Caco-2 (cell line): ENCODE results near the gene THBS2. TPM values are rescaled to one million over a fixed set of nuclear protein-coding genes. Genes with fewer than 3 reads are reported as not detected.

Experiments
- BruUV-seq: library from RNA; stranded (reverse); fragments of 400-500 nt; replicated peaks from 2 replicates; lab custom pipeline; 2021; lab: Mats Ljungman, UMichigan
- CTCF ChIA-PET: fragments of 300-600 bp; sonication (Branson Sonifier 250); formaldehyde crosslinking; loops from one replicate; lab custom pipeline; 2022; ENCODE audit warnings: antibody characterized with exemption; lab: Charles Lee
- POLR2A ChIA-PET: fragments of 300-600 bp; sonication (Branson Sonifier 250); formaldehyde crosslinking; loops from one replicate; lab custom pipeline; 2022; ENCODE audit warnings: antibody characterized with exemption; lab: Charles Lee
- DNase-seq, 2 experiments: peaks; one replicate each; pipeline versions ENCODE4 v3.0.0 to v3.0.0-alpha.2; 2020 to 2022
- H3K27me3 ChIP-seq: replicated peaks from 2 replicates; pipeline ENCODE4 v1.6.0; 2011; ENCODE audit warnings: low read length; ENCODE audit not compliant: control insufficient read depth, insufficient read depth
- H3K36me3 ChIP-seq: 2 replicates; pipeline ENCODE4 v1.5.1; 2011; ENCODE audit warnings: low read length; ENCODE audit not compliant: control insufficient read depth, insufficient read depth
- H3K4me1 ChIP-seq: fragments of 250-450 bp; sonication (Bioruptor Pico); 2 replicates; pipeline ENCODE4 v1.5.1; 2020; ENCODE audit warnings: mild to moderate bottlenecking
- H3K4me3 ChIP-seq: 2 replicates; pipeline ENCODE4 v1.5.1; 2011; ENCODE audit warnings: low read depth, mild to moderate bottlenecking, control low read depth, low read length
- H3K9me3 ChIP-seq: fragments of 250-450 bp; sonication (Bioruptor Pico); 2 replicates; pipeline ENCODE4 v1.5.1; 2020; ENCODE audit warnings: mild to moderate bottlenecking, moderate library complexity
- H3K27ac Mint-ChIP-seq: one replicate; pipeline ENCODE4 v1.8.0; 2022; ENCODE audit warnings: mixed read lengths; ENCODE audit not compliant: unreplicated experiment
- H3K27me3 Mint-ChIP-seq: one replicate; pipeline ENCODE4 v1.8.0; 2022; ENCODE audit warnings: mixed read lengths; ENCODE audit not compliant: insufficient read depth, unreplicated experiment
- H3K36me3 Mint-ChIP-seq: one replicate; pipeline ENCODE4 v1.8.0; 2022; ENCODE audit warnings: mild to moderate bottlenecking, mixed read lengths; ENCODE audit not compliant: insufficient read depth, unreplicated experiment
- H3K4me1 Mint-ChIP-seq: one replicate; pipeline ENCODE4 v1.8.0; 2022; ENCODE audit warnings: low read depth, mixed read lengths; ENCODE audit not compliant: unreplicated experiment
- H3K4me3 Mint-ChIP-seq: one replicate; pipeline ENCODE4 v1.8.0; 2022; ENCODE audit warnings: mild to moderate bottlenecking, moderate library complexity, mixed read lengths; ENCODE audit not compliant: unreplicated experiment
- H3K9me3 Mint-ChIP-seq: one replicate; pipeline ENCODE4 v1.8.0; 2022; ENCODE audit warnings: mixed read lengths; ENCODE audit not compliant: unreplicated experiment
- intact Hi-C: fragments of 100-400 bp; cut with micrococcal nuclease; formaldehyde crosslinking; loops from one replicate; pipeline ENCODE4 v1.10.0; 2022; ENCODE audit not compliant: unreplicated experiment
- total RNA-seq: library from RNA; stranded (reverse); gene quantifications from 2 replicates; pipeline ENCODE4 v1.2.3, GENCODE V29; 2022
- TF ChIP-seq, protein P1 (sequence below), 2 experiments: fragments of 200-600 bp in 1 of 2; IDR thresholded peaks; 1 replicate in 1 of 2; 2 replicates in 1 of 2; pipeline versions ENCODE4 v1.5.1 to v1.8.0; 2011 to 2022; ENCODE audit warnings: antibody characterized with exemption in 1 of 2, control low read depth in 1 of 2, inconsistent platforms in 1 of 2, low read depth in 1 of 2, low read length in 1 of 2, mild to moderate bottlenecking in 1 of 2, moderate library complexity in 1 of 2; ENCODE audit not compliant: insufficient read depth in 1 of 2, severe bottlenecking in 1 of 2, unreplicated experiment in 1 of 2

The THBS2 gene
- total RNA-seq, 1 experiment from 2014 or later = 0.07 TPM

DNA sequence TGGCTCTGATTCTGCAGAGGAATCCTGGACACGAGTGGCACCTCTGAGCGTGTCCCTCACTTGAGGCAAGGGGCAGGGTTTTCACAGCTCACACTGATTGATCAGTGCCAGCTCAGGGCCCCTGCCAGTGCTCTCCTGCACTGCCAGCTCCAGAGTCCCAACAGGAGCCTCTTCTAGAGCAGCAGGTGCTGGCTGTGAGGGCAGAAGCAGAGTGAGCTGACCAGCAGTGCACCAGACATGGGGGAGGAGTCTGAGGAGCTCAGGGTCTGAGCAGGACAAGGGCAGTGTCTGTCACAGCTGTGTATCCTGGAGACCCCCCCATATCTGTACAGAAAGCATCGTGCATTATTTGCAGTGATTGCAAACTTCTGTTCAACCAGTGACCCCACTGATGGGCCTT is 31.5 kb upstream of the THBS2 start:
- CTCF ChIA-PET = no interaction called here
- H3K27me3 ChIP-seq = no peaks in the 10 kb centered on the region
- H3K4me3 Mint-ChIP-seq = no peak overlapping the region
- H3K9me3 Mint-ChIP-seq = no peaks in the 10 kb centered on the region
- H3K36me3 ChIP-seq = no peaks in the 10 kb centered on the region
- H3K9me3 ChIP-seq = no peaks in the 10 kb centered on the region
- no peaks in the 10 kb centered on the region for H3K4me1 ChIP-seq
- TF ChIP-seq, protein P1, sequence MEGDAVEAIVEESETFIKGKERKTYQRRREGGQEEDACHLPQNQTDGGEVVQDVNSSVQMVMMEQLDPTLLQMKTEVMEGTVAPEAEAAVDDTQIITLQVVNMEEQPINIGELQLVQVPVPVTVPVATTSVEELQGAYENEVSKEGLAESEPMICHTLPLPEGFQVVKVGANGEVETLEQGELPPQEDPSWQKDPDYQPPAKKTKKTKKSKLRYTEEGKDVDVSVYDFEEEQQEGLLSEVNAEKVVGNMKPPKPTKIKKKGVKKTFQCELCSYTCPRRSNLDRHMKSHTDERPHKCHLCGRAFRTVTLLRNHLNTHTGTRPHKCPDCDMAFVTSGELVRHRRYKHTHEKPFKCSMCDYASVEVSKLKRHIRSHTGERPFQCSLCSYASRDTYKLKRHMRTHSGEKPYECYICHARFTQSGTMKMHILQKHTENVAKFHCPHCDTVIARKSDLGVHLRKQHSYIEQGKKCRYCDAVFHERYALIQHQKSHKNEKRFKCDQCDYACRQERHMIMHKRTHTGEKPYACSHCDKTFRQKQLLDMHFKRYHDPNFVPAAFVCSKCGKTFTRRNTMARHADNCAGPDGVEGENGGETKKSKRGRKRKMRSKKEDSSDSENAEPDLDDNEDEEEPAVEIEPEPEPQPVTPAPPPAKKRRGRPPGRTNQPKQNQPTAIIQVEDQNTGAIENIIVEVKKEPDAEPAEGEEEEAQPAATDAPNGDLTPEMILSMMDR (IDR thresholded peaks at IDR 0.05; ENCODE audit: insufficient read depth in 1 of 2, low read depth in 1 of 2, low read length in 1 of 2, severe bottlenecking in 1 of 2, unreplicated experiment in 1 of 2) = no peak
- no peak overlapping the region for H3K4me3 ChIP-seq
- no peak overlapping the region for H3K27ac Mint-ChIP-seq
- no TSS peak for BruUV-seq
- no peak for DNase-seq
- H3K27me3 Mint-ChIP-seq = no peaks in the 10 kb centered on the region
- H3K36me3 Mint-ChIP-seq = no peaks in the 10 kb centered on the region
- no peaks in the 10 kb centered on the region for H3K4me1 Mint-ChIP-seq
- intact Hi-C loops = no loop called here
- POLR2A ChIA-PET = no interaction called here

DNA sequence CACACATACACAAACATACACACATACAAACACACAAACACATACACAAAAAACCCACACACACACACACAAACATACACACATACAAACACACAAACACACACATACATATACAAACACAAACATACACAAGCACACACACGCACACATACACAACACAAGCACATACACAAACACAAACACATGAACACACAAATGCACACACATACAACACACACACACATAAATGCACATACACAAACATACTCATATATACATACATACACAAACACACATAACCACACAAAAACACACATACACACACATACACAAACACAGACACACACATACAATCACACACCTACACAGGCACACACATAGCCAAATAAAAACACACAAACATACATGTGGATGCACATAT is 30.3 kb upstream of the THBS2 start:
- DNase-seq = no peak
- Mint-ChIP-seq H3K9me3 (no peaks in the 10 kb centered on the region), H3K36me3 (no peaks in the 10 kb centered on the region), H3K27me3 (no peaks in the 10 kb centered on the region), H3K4me3 (no peak overlapping the region), H3K4me1 (no peaks in the 10 kb centered on the region), H3K27ac (no peak overlapping the region)
- Histone ChIP-seq H3K36me3 (no peaks in the 10 kb centered on the region), H3K27me3 (no peaks in the 10 kb centered on the region), H3K9me3 (no peaks in the 10 kb centered on the region), H3K4me3 (no peak overlapping the region), H3K4me1 (no peaks in the 10 kb centered on the region)
- POLR2A ChIA-PET = no interaction called here
- CTCF ChIA-PET = no interaction called here
- intact Hi-C loops = no loop called here
- TF ChIP-seq, protein P1 (IDR thresholded peaks at IDR 0.05; ENCODE audit: insufficient read depth in 1 of 2, low read depth in 1 of 2, low read length in 1 of 2, severe bottlenecking in 1 of 2, unreplicated experiment in 1 of 2) = no peak
- BruUV-seq = no TSS peak

DNA sequence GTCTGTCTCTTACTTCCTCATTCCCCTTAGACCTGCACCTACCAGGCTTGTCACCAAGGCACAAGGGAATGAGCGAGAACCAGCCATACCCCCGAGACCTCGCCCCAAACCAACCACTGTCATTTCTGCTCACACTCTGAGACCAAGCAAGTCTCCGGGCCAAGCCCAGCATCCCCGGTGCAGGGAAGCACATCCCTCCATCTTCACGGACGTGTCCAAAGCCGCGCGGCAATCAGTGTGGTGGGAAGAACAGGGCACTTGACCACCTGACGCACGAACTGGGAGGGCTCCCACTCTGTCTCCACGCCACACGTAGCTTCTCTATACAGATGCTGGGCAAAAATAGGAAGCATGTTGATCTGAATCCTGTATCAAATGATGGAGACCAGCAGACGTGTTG is 28.4 kb upstream of the THBS2 start:
- Histone ChIP-seq H3K4me3 (no peak overlapping the region), H3K9me3 (no peaks in the 10 kb centered on the region), H3K4me1 (no peaks in the 10 kb centered on the region), H3K36me3 (no peaks in the 10 kb centered on the region), H3K27me3 (no peaks in the 10 kb centered on the region)
- POLR2A ChIA-PET = no interaction called here
- intact Hi-C loops = no loop called here
- CTCF ChIA-PET = no interaction called here
- Mint-ChIP-seq H3K4me1 (no peaks in the 10 kb centered on the region), H3K4me3 (no peak overlapping the region), H3K27me3 (no peaks in the 10 kb centered on the region), H3K36me3 (no peaks in the 10 kb centered on the region), H3K9me3 (no peaks in the 10 kb centered on the region), H3K27ac (no peak overlapping the region)
- BruUV-seq = no TSS peak
- TF ChIP-seq, protein P1 (IDR thresholded peaks at IDR 0.05; ENCODE audit: insufficient read depth in 1 of 2, low read depth in 1 of 2, low read length in 1 of 2, severe bottlenecking in 1 of 2, unreplicated experiment in 1 of 2) = no peak
- DNase-seq = no peak
